B cell (primary cell): ENCODE measurements around the gene HMCN1.

Experiments
- CTCF ChIP-seq: fragments of 200-600 bp; IDR thresholded peaks from one replicate; pipeline ENCODE4 v1.8.0; 2022; ENCODE audit warnings: antibody characterized with exemption, mild to moderate bottlenecking
- EZH2 ChIP-seq: IDR thresholded peaks from 2 replicates; pipeline ENCODE4 v1.6.1; 2012; ENCODE audit warnings: borderline replicate concordance, low read depth, mild to moderate bottlenecking, moderate library complexity, low read length; ENCODE audit not compliant: insufficient read depth, poor library complexity, severe bottlenecking

- no peak for TF ChIP-seq CTCF
- TF ChIP-seq EZH2: no peak
These were observed 379.3 kb downstream of the HMCN1 start for GRCh38 chr1:186113461-186113860.
